GM10847 (cell line): ENCODE measurements around the gene JMJD1C.

Source experiments
- POLR2A ChIP-seq: IDR thresholded peaks from 2 replicates; pipeline ENCODE4 v1.6.1; 2011; ENCODE audit not compliant: insufficient read length; ENCODE audit errors: extremely low read depth

JMJD1C gene

GRCh38 chr10:63319231-63319630 lies 146.5 kb downstream of the JMJD1C start:
- no peak for TF ChIP-seq POLR2A

GRCh38 chr10:63318491-63318890 lies 147.3 kb downstream of the JMJD1C start:
- no peak for TF ChIP-seq POLR2A

GRCh38 chr10:63314020-63314419 lies 151.8 kb downstream of the JMJD1C start:
- TF ChIP-seq POLR2A: no peak

GRCh38 chr10:63313066-63313717 lies 152.6 kb downstream of the JMJD1C start:
- no peak for TF ChIP-seq POLR2A

- TF ChIP-seq POLR2A: no peak
Measured at GRCh38 chr10:63308628-63309027, 157.1 kb downstream of the JMJD1C start.

- TF ChIP-seq POLR2A: no peak
Measured at GRCh38 chr10:63304146-63304545, 161.6 kb downstream of the JMJD1C start.

- TF ChIP-seq POLR2A: no peak
Measured at GRCh38 chr10:63300801-63301200, 165.0 kb downstream of the JMJD1C start.

GRCh38 chr10:63297941-63298340 lies 167.8 kb downstream of the JMJD1C start:
- no peak for TF ChIP-seq POLR2A

GRCh38 chr10:63294781-63295180 lies 171.0 kb downstream of the JMJD1C start:
- TF ChIP-seq POLR2A: no peak

GRCh38 chr10:63288170-63288569 lies 177.6 kb downstream of the JMJD1C start:
- TF ChIP-seq POLR2A: no peak

GRCh38 chr10:63286754-63287264 lies 179.0 kb downstream of the JMJD1C start:
- no peak for TF ChIP-seq POLR2A

- TF ChIP-seq POLR2A: no peak
Measured at GRCh38 chr10:63286340-63286739, 179.4 kb downstream of the JMJD1C start.

GRCh38 chr10:63283093-63283492 lies 182.7 kb downstream of the JMJD1C start:
- TF ChIP-seq POLR2A: no peak

- no peak for TF ChIP-seq POLR2A
Measured at GRCh38 chr10:63281967-63282366, 183.8 kb downstream of the JMJD1C start.

GRCh38 chr10:63280386-63280785 lies 185.4 kb downstream of the JMJD1C start:
- no peak for TF ChIP-seq POLR2A

- TF ChIP-seq POLR2A: no peak
Measured at GRCh38 chr10:63275094-63275493, 190.7 kb downstream of the JMJD1C start.

- no peak for TF ChIP-seq POLR2A
Measured at GRCh38 chr10:63273577-63273976, 192.2 kb downstream of the JMJD1C start.
